ENCODE data around the gene MTA3. TPM values are rescaled to one million over a fixed set of nuclear protein-coding genes. Genes with fewer than 3 reads are reported as not detected.

MTA3 gene
- total and polyA plus RNA-seq, 2 of the 8 experiments (the other 6 are each of a cell fraction or from before 2014, with no cell fraction given), result 125 to 184 TPM

- Histone ChIP-seq H3K36me3 (ENCODE audit: control insufficient read depth in 2 of 4, insufficient read depth in 4 of 4, low read length in 3 of 4) (peaks cover 2 to 35% (median 12%) of the 10 kb centered on the region in 4 experiments; a peak in 4 of 8 replicates), H3K9me3 (ENCODE audit: insufficient read depth in 2 of 2, low read depth in 1 of 2, low read length in 1 of 2) (no peaks in the 10 kb centered on the region), H4K5ac (ENCODE audit: insufficient read length, low read depth, low read length) (peak overlapping the region; percentile 53), H4K8ac (ENCODE audit: extremely low read depth, insufficient read depth, low read length) (no peak overlapping the region), H4K20me1 (replicated peaks in 1 of 2; ENCODE audit: control insufficient read depth in 1 of 2, insufficient read depth in 2 of 2, low read length in 2 of 2) (peaks cover 0 to 5% of the 10 kb centered on the region in 2 experiments), H4K91ac (replicated peaks; ENCODE audit: insufficient read length, low read length) (no peak overlapping the region), H3K79me2 (ENCODE audit: control insufficient read depth in 1 of 2, insufficient read depth in 2 of 2, low read length in 2 of 2) (peaks cover 3 to 66% of the 10 kb centered on the region in 2 experiments; a peak in 3 of 4 replicates), H3K4me1 (replicated peaks in 1 of 4; ENCODE audit: control insufficient read depth in 3 of 4, insufficient read depth in 4 of 4, low read length in 3 of 4) (peaks cover 3 to 12% (median 10%) of the 10 kb centered on the region in 4 experiments; a peak in 5 of 7 replicates), H3K9ac (replicated peaks in 1 of 4; ENCODE audit: extremely low read depth in 1 of 4, low read depth in 3 of 4, low read length in 3 of 4) (no peak overlapping the region), H3K27ac (ENCODE audit: low read depth, low read length) (0 out of 2 replicates have a peak overlapping the region, but pooled peaks have one; percentile 4), H3K27me3 (replicated peaks in 1 of 4; ENCODE audit: control insufficient read depth in 3 of 4, extremely low read depth in 1 of 4, insufficient read depth in 3 of 4, low read length in 3 of 4) (no peaks in the 10 kb centered on the region), H3K56ac (replicated peaks; ENCODE audit: insufficient read length, low read depth, low read length) (no peak overlapping the region), H3K4ac (replicated peaks; ENCODE audit: insufficient read length, low read depth, low read length) (no peak overlapping the region), H2AK5ac (ENCODE audit: low read depth, low read length) (no peak overlapping the region), H3K4me3 (ENCODE audit: extremely low read depth in 1 of 4, insufficient read depth in 2 of 4, low read depth in 3 of 4, low read length in 4 of 4) (no peak overlapping the region), H2BK12ac (ENCODE audit: low read depth, low read length) (no peak overlapping the region), H2AFZ (ENCODE audit: low read length) (no peak overlapping the region), H3K4me2 (ENCODE audit: insufficient read depth in 1 of 2, low read depth in 2 of 2, low read length in 2 of 2) (no peak overlapping the region), H3K23ac (ENCODE audit: insufficient read length) (no peak overlapping the region), H3K79me1 (ENCODE audit: low read depth, low read length) (peaks cover 2% of the 10 kb centered on the region; the same call in 1 of the 2 replicates), H3K23me2 (ENCODE audit: low read depth, low read length) (no peaks in the 10 kb centered on the region), H2BK15ac (ENCODE audit: low read length) (no peak overlapping the region), H2BK20ac (ENCODE audit: low read length) (no peak overlapping the region), H3K18ac (ENCODE audit: extremely low read depth, low read length) (no peak overlapping the region; the same call in 1 of the 2 replicates), H2BK5ac (ENCODE audit: low read depth, low read length) (peak overlapping the region; percentile 1; the same call in 1 of the 2 replicates), H2BK120ac (replicated peaks; ENCODE audit: low read depth, low read length) (no peak overlapping the region), H3K14ac (ENCODE audit: insufficient read length) (no peak overlapping the region)
- WGBS, 2 experiments (ENCODE audit: extremely low coverage in 1 of 2, insufficient coverage in 1 of 2, insufficient read length in 1 of 2, insufficient replicate concordance in 2 of 2, low coverage in 1 of 2, low lambda C conversion rate in 2 of 2, missing lambda C conversion rate in 1 of 2), result 61% methylated on average over 3 of the region's 3 CpGs; no CpG with 5 or more reads in 1 of the 2 experiments
- DNase-seq (ENCODE audit: low read depth in 1 of 2, low spot score in 2 of 2), result peak in 1 of 2 experiments; percentile 44
- CTCF ChIA-PET (ENCODE audit: partially characterized antibody), result interaction anchor here (0.6 to 2.8 kb wide), 41 partner anchors 9 to 420 kb away, joined by 3 to 26 read pairs (median 4); no protein-coding TSS in a partner anchor
- peak; percentile 93 for FAIRE-seq
- POLR2A ChIA-PET (ENCODE audit: partially characterized antibody), result interaction anchor here (0.9 to 1.0 kb wide), 2 partner anchors 8 to 11 kb away, joined by 3 to 4 read pairs; no protein-coding TSS in a partner anchor
- TF ChIP-seq HDAC6 (IDR thresholded peaks at IDR 0.05; ENCODE audit: low read depth, low read length) (no peak), TCF12 (IDR thresholded peaks at IDR 0.05; ENCODE audit: low read depth, low read length) (0 out of 2 replicates have a peak, but pooled peaks have one; percentile 60), RAD21 (IDR thresholded peaks at IDR 0.05 in 1 of 2, conservative IDR thresholded peaks at IDR 0.05 in 1 of 2; ENCODE audit: low read depth in 2 of 2, low read length in 2 of 2) (peak; percentile 94 to 95), CTCF (IDR thresholded peaks at IDR 0.05; ENCODE audit: control extremely low read depth in 1 of 3, insufficient read depth in 1 of 3, low read depth in 1 of 3, low read length in 3 of 3) (peak; percentile 92 to 96 (median 93)), ATF2 (IDR thresholded peaks at IDR 0.05; ENCODE audit: low read length) (no peak), SIN3A (conservative IDR thresholded peaks at IDR 0.05 in 1 of 2, IDR thresholded peaks at IDR 0.05 in 1 of 2; ENCODE audit: low read depth in 1 of 2, low read length in 2 of 2) (0 out of 4 replicates have a peak, but pooled peaks of 1 of the 2 experiments have one; percentile 42)
Measured at GRCh38 chr2:42663106-42663780, 94.8 kb downstream of the MTA3 start.

Measured in H1 (cell line).